Transverse colon (tissue), 4 donors: ENCODE measurements around the gene ACAP3.

Experiments
- CTCF ChIP-seq, 5 experiments: fragments of 200-600 bp in 3 of 5; fragments of 450-650 bp in 2 of 5; sonication (generic) in 3 of 5; IDR thresholded peaks; 1 replicate in 2 of 5; 2 replicates in 3 of 5; pipeline ENCODE4 v1.5.1; 2016 to 2017; ENCODE audit warnings: antibody characterized with exemption in 5 of 5, inconsistent platforms in 3 of 5, mild to moderate bottlenecking in 2 of 5, moderate library complexity in 1 of 5
- EP300 ChIP-seq: sonication (generic); formaldehyde crosslinking; IDR thresholded peaks from one replicate; pipeline ENCODE4 v1.6.1; 2017; ENCODE audit warnings: antibody characterized with exemption, low read depth
- POLR2AphosphoS5 ChIP-seq, 3 donors: sonication (generic); formaldehyde crosslinking; IDR thresholded peaks; one replicate each; pipeline ENCODE4 v1.6.1; 2016; ENCODE audit warnings: antibody characterized with exemption in 3 of 3

- TF ChIP-seq EP300 (no peak), CTCF (IDR thresholded peaks at IDR 0.05) (no peak), POLR2AphosphoS5 (IDR thresholded peaks at IDR 0.05) (no peak)
Measured at GRCh38 chr1:1333551-1334241, 26.0 kb upstream of the ACAP3 start.
